Bone marrow (tissue), 2 donors: ENCODE measurements around the gene SIX4.
A peak's percentile ranks its signal among the peaks of the same experiment; 100 is the strongest.
"Not testable (repeated sequence)": the region's sequence is repeated elsewhere in the genome, so short reads cannot be mapped to it uniquely, and the experiment has no call there.

Experiments
- DNase-seq, 2 donors: peaks; one replicate each; lab custom pipeline; 2025; lab: John Stamatoyannopoulos, UW

Gene SIX4

DNA sequence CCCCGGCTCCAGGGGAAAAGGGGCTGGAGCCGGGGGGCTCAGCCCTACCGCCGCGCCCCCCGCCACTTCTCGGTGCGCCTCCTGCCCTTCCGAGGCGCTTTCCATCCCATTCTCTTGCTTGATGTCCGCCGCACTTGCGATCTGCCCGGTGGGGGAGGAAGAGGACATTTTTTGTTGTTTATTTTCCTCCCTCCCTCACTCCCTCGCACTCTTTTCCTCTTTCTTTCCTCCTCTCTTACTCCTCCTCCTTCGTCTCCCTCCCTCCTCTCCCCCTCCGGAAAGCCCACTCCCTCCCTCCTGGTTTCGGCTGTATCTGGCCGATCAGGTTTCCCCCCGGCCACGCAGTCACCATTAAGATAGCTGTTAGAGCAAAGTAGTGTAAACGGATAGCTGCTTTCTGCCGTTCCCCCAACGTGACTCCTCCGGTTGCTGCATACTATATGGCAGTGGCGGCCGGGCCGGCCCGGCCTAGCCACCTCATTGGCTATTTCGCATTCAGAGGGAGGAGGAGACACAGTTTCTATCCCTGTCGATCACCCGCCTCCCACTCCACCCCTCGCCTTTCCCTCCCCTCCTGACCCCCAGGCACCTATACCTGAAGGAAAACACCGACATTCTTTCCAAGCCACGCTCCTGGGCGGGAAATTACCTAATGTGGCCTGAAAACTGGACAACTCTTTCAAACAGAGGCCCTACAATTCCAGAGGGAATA, at the start of gene SIX4:
Gene SIX4, minus strand, starts transcription at position 445 of the 712 bp plus-strand sequence. Its CDS starts 277 bp downstream, at position 168.
- no peak for DNase-seq

DNA sequence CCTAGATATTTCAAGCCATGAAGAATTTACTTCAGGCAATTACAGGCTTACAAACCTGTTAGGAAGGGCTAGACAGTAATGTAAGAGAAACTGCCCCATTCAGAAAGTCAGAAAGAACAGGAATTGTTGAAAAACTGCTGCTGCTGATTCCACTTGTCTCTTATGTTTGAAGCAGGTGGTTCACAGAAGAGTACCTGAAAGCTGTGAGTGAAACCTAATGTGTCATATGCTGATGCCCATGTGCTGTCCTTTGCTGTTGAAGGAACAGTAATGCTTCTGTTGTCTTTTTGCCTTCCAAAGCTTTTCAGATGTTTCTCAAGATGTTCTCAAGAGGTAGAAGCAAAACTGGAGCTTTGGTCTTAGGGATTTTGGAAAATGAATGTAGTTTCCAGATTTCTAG, 49.4 kb upstream of the SIX4 start:
- no peak for DNase-seq

DNA sequence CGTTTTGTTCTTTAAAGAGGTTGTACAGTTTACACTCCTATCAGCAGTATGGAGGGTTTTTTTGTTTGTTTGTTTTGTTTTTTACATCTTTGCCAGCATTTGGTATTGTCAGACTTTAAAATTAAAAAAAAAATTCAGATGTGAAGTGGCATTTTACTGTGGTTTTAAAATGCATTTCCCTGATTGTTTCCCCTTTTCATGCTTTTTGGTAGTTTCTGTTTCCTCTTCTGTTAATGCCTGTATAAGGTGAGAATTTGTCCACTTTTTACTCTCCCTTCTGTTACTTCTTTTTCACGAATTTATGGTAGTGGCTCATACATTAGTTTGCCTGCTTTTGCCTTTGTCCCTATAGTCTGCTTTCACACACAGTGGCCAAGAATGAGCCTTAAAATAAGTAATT, 47.0 kb upstream of the SIX4 start:
- no peak for DNase-seq

DNA sequence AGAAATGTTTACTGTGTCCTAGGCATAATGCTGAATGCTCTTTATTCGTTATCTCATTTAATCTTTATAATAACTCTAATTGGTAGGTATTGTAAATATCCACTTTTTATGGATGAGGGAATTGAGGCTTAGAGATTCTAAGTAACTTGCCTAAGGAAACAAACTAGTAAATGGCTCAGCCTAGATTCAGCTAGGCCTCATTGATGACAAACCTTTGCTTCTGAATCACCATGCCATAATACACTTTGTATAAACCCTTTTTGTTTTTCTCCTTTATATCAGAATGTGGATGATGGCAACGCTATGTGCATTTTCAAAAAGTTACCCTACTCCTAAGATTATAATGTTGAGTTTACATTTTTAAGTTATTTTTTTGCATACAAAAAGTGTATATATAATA, 44.5 kb upstream of the SIX4 start:
- DNase-seq: no peak

DNA sequence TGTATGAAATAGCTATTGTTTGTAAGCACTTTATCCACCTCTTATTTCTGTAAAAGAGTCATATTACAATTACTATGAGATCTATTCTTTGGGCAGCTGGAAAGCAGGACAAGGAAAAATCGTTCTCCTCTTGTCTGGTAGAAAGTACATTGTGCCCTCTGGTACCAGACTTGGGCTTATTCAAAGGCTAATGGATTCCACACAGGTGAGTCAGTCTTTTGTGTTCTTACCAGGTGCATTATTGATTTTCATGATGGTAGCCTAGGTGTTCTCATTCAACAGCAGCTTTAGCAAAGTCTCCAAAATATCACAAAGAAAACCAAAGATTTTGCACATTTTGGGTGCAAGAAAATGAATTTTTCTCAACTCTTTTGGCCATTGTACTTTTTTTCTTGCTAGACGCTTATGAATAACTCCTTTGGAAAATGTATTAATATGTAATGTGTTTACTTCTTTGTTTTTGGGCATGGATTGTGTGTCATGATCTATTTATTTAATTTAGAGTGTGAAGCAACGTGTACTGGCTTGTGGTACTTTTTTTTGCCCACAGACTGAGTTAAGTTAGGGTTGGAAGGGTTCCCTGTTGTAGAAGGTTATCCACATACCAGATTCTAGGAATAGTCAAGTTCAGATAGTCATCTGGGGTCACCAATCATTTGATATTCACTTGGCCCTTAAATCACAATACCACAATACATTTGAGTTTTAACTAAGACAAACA, 36.7 kb upstream of the SIX4 start:
- DNase-seq: no peak

DNA sequence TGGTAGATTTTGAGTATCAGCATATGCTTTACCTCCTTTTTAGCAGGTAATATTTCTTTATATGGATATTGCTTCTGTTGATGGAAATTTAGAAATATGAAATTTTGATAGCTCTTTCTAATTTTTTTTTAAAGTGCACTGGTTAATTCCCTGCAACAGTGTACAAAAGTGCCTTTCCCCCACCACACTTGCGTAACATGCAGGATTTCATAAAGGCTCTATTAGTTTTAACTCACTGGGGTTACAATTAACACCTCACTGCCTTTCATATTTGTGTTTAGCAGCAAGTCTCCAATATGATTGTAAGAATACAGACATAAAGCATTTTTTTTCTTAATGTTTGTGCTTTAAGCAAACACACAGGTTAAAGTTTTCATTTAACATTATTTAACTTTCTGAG, 36.1 kb upstream of the SIX4 start:
- no peak for DNase-seq

DNA sequence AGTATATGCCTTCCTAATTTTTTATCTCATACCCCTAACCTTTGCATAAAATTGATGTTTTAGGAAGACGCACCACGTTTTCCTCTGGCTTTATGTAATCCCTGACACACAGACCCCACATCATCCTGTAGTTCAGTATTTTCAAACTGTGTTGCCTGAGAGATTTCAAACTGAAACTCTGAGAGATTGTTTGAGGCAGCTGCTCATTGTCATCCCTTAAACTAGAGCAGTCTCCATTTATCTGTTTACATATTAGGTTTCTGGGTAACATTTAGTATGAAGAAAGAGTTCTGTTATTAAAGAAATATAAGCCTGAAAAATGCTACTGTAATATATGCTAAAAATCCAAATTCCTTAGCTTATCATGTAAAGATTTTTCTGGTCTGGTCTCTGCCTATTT, 34.7 kb upstream of the SIX4 start:
- DNase-seq: no peak

DNA sequence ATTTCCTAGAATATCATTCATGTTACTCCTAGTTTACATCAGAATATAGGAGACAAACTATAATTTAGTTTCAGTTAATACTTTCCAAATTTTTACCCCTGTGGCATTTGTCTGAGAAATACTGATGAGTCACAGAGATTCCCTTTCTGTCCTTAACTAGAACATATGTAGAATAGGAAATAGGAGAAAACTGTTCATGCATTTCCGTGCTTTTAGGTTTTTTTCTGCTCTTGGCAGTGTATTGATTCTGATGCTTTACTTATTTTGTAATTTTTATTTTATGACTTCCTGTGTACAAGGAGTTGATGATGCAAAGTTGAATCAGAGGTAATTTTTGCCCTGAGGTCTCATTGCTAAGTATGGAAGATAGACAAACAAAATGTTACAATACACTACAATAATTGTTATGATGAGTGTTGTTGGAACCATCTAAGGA, 33.4 kb upstream of the SIX4 start:
- no peak for DNase-seq

DNA sequence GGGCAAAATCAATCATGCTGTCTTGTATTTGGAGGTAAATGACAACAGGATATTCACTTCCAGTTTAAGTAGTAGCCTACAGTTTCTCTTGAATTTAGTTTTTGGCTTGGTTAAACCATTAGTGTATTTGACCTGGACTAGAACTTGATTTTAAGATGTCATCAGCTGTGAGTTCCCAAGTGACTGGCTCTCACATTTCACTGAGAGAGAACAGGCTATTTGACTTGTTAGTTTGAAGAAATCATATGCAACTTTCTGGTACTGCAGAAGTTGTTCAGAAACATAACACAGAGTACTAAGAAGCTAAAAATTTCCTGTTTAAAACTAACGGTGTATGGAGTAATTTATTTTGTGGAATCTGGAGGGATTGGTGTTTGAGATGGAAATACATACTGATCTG, 32.7 kb upstream of the SIX4 start:
- no peak for DNase-seq

DNA sequence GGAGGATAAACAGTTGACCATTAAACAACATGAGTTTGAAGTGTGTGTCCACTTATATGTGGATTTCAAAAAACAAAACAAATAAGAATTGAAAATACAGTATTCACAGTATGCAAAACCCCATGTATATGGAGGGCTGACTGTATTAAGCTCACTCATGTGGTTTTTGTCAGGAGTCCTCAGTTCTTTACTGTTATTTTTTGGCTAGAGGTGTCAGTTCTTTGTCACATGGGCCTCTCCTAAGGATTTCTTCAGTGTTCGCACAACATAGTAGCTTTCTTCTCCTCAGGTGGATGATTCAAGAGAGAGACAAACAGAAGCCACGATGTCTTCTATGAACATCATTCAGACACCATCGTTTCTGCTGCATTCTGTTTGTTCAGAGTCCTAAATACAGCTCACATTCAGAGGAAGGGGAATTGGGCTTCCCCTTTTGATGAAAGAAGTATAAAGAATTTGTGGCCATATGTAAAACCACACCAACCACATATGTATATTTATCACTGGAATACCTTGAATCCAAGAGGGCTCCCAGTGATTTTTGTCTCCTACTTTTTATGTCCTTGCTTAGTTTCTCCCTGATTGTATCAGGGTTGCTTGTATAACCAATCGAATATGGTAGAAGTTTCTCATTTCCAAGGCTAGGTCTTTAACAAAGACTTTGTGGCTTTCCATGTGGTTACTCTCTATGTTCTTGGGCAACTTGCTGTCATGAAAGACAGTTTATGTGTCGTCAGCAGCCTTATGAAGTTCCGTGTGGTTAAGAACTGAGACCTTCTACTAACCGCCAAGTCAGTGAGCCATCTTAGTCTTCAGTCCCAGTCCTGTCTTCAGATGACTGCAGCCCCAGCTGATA, 29.3 kb upstream of the SIX4 start:
- DNase-seq: no peak

DNA sequence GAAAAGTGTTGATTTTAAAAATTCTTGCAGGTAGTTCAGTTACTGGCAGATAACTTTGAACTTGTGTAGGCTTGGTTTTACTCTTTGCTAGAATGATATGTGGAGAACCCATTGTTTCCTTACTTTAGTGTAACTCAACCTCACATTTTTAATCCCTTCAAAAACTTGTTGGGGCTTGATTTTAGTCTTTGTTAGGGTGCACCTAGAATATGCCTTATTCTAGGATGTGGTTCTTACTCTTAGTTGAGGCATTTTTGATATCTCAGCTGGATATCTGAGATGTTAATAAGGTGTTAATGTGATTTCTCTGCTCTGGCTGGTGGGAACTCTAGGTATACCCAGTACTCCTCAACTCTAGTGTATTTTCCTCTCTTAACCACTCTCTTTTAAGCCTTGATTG, 20.4 kb upstream of the SIX4 start:
- no peak for DNase-seq

DNA sequence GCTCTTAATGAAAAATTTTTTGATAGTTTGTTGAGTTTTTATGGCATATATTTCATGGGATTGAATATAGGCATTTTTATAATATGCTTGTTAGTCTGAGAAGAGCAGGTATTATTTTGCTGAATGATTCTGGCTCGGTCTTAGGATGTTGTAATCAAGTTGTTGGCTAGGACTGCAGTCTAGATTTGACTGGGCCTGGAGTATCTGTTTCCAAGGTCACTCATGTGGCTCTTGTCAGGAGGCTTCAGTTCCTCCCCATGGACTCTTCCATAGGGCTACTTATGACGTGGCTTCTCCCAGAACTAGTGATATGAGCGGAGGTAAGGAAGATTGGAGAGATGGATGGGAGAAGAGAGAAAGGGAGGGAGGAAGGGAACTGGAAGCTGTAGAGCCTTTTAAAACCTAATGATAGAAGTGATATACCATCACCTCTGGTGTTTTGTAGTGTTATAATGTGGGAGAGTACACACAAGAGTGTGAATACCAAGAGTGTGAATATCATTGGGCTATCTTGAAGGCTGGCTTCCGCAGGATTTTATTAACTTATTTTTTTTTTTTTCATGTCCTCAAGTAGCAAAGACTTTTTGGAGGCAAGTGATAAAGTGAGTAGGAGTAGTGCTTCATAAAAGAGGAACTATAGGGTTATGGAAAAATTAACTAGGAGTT, 14.8 kb upstream of the SIX4 start:
- DNase-seq: no peak

DNA sequence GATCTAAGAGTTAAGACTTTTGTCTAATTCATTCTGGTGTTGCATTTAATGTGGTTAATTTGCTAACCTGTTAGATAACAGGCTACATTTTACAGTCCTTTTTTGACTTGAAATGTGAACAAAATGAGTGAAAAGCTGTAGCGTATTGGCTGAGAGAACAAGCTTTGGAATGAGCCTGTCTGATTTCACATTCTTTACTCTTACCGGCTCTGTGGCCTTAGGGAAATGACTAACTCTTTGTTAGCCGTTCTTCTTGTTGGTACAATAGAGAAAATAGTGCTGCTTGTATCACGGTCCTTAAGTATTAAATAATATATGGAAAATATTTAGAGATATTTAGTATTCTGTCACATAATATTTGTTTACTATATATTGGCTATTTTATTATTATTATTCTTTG, 12.3 kb upstream of the SIX4 start:
- DNase-seq: no peak

DNA sequence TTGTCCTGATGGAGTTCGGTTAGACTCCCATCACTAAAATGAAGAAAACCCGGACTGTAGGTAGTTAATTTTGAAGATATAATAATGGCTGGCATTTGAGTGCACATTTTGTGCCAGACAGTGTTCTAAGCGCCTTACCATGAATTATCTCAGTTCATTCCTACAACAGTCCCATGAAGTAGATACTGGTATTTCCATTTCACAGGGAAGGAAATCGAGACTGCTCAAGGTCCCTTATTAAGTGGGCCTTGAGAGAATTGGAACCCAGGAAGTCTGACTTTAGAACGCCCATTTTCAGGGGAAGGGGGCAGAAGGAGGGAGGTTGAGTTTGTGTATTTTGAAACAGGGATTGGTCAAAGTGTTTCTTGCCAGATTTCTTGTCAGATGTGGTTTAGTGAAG, 11.3 kb upstream of the SIX4 start:
- DNase-seq: no peak

DNA sequence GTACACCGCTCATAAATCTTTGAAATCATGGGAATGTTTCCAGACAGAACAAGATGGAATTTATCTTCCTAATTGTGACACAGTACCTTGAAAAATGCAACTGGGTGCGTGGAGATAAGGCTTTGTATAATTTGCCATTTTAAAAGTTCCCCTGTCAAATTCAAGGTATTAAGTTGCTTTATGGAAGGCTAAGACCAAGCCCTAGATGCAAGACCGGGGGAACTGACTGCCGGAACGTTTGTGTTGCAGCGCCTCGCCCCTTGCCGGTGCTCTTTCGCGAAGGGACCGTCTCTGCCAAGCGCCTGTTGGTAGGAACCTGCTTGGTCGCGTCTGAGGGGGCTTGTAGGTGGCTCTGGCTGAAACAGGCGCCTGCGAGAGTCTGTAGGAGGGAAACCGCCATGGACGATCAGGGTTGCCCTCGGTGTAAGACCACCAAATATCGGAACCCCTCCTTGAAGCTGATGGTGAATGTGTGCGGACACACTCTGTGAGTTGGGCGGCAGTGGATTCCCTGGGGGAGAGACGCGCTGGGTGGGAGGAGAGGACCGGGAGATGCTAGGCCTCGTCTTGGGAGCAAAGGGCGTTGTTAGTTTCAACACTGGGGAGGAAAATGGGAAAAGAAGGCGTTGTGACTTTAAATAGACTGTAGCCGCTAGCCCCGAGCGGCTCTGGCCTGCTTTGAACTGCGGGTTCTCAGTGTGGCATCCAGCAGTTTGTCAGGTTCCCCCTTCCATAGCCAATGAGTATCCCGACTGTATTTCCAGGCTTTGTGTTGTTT, 10.5 kb upstream of the SIX4 start, which contains the start of gene MNAT1:
Gene MNAT1, plus strand, starts transcription at position 297 of the 778 bp plus-strand sequence. Its CDS starts 102 bp downstream, at position 399.
- peak; percentile 49 to 55 for DNase-seq

DNA sequence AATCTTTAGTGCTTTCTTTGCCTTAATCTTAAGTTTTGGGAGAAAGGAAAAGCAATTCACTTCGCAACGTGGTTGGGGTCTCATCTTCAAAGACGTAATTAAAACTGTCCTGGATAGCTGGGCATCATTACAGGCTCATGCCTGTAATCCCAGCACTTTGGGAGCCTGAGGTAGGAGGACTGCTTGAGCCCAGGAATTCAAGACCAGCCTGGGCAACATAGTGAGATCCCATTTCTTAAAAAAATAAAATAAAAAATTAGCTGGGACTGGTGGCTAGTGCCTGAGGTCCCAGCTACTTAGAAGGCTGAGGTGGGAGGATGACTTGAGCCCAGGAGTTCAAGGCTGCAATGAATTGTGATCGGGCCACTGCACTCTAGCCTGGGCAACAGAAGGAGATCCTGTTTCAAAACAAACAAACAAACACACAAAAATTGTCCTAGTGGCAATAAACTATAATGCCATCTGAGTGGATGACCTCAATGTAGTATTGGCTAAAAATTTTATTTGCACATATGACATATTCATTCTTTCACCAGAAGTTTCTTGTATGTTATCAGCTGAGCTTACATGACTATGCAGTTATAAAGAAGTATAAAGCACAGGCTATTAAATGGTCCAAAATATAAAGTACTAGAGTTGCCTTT, 8.8 kb upstream of the SIX4 start:
- DNase-seq: no peak

DNA sequence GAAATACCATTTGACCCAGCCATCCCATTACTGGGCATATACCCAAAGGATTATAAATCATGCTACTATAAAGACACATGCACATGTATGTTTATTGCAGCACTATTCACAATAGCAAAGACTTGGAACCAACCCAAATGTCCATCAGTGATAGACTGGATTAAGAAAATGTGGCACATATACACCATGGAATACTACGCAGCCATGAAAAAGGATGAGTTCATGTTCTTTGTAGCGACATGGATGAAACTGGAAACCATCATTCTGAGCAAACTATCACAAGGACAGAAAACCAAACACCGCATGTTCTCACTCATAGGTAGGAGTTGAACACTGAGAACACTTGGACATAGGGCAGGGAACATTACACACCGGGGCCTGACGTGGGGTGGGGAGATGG, 7.1 kb upstream of the SIX4 start:
- DNase-seq: not testable (repeated sequence)

DNA sequence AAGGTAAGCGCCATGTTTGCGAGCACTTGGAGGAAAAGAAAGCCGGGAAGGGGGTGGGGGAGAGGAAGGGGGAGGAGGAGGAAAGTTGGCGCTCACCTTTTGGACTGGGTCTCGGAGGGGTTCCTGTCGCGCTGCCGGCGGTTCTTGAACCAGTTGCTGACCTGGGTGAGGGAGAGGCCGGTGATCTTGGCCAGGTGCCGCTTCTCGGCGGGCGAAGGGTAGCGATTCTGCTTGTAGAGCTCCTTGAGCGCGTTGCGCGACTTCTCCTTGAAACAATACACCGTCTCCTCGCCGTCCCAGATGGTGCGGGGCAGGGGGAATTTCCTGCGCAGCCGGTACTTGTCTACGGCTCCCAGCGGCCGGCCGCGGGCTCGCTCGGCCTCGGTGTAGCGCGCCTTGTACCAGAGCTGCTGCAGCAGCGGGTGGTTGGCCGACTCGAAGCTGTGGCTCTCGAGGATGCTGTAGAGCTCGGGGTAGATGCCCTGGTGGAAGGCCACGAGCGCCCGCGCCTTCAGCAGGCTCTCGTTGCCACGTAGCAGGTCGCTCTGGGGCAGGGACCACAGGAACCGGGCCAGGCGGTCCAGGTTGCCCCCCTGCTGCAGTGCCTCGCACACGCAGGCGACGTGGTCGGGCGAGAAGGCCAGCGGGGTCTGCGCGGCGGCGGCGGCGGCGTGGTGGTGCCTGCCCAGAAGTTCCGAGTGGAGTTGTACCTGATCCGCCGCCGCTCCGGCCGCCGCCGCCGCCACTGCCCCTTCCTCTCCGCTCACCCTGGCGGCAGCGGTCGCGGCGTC, 840 bp downstream of the SIX4 start:
- peak in 1 of 2 donors; percentile 50 for DNase-seq

DNA sequence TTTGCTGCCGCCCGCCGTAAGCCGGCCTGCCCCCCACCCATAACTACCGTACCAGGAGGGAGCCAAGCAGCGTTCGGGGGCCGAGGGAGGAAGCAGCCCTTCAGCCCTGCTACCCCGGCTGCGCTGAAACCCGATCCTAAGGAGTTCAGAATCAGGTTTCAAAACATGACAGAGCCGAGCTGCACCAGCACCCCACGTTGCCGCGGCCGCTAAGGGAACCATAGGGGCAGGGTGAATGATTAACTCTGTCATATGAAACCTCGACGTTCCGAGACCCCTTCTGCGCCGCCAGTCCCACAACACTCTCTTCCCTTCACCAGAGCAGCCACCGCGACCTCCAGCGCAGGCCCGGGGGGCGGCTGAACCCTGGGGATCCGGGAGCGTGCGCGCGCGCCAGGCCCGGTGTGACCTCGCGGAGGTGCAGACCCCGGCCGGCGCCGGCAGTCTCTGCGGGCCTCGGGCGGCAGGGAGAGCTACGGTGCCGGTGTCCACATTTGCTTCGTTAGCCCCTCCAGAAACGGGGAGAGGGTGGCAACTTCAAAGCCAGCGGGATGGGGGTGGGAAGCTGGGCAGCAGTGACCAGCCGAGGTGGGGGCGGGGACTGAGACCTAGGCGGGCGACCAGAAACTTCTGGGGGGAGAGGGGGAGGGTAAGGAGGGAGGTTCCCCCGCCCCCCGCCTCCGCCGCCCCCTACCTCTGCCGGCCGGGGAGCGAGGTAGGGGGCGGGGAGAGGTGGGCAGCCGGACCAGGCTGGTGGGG, 1.6 kb downstream of the SIX4 start:
- no peak for DNase-seq
